Measurements from ENCODE around the gene TSPO.

GRCh38 chr22:43205261-43205691 is 53.9 kb downstream of the TSPO start:
- TF ChIP-seq, protein P1, sequence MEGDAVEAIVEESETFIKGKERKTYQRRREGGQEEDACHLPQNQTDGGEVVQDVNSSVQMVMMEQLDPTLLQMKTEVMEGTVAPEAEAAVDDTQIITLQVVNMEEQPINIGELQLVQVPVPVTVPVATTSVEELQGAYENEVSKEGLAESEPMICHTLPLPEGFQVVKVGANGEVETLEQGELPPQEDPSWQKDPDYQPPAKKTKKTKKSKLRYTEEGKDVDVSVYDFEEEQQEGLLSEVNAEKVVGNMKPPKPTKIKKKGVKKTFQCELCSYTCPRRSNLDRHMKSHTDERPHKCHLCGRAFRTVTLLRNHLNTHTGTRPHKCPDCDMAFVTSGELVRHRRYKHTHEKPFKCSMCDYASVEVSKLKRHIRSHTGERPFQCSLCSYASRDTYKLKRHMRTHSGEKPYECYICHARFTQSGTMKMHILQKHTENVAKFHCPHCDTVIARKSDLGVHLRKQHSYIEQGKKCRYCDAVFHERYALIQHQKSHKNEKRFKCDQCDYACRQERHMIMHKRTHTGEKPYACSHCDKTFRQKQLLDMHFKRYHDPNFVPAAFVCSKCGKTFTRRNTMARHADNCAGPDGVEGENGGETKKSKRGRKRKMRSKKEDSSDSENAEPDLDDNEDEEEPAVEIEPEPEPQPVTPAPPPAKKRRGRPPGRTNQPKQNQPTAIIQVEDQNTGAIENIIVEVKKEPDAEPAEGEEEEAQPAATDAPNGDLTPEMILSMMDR (IDR thresholded peaks at IDR 0.05): no peak
- TF ChIP-seq POLR2A (IDR thresholded peaks at IDR 0.05): no peak

Data from heart left ventricle (tissue), 13 donors.